Activated CD4-positive, alpha-beta T cell treated with anti-CD3 and anti-CD28 coated beads, Interleukin-2, amount 10 ng/mL, durations not matched to agents 24 days and 14 days (primary cell): ENCODE results near the gene CRABP2. TPM values are rescaled to one million over a fixed set of nuclear protein-coding genes. Genes with fewer than 3 reads are reported as not detected.

Experiments
- DNase-seq: peaks from one replicate; pipeline ENCODE4 v3.0.0; 2022
- H3K27ac Mint-ChIP-seq: one replicate; pipeline ENCODE4 v1.8.0; 2022; ENCODE audit warnings: mild to moderate bottlenecking, mixed read lengths
- H3K27me3 Mint-ChIP-seq: one replicate; pipeline ENCODE4 v1.8.0; 2022; ENCODE audit warnings: mixed read lengths
- H3K36me3 Mint-ChIP-seq: one replicate; pipeline ENCODE4 v1.8.0; 2022; ENCODE audit warnings: low read depth, mild to moderate bottlenecking, mixed read lengths
- H3K4me1 Mint-ChIP-seq: one replicate; pipeline ENCODE4 v1.8.0; 2021; ENCODE audit warnings: mixed read lengths
- H3K4me3 Mint-ChIP-seq: one replicate; pipeline ENCODE4 v1.8.0; 2022; ENCODE audit warnings: mild to moderate bottlenecking, moderate library complexity, mixed read lengths
- H3K9me3 Mint-ChIP-seq: one replicate; pipeline ENCODE4 v1.8.0; 2021; ENCODE audit warnings: mixed read lengths
- intact Hi-C: fragments of 100-400 bp; cut with micrococcal nuclease; formaldehyde crosslinking; loops from one replicate; pipeline ENCODE4 v1.15.1; 2023
- total RNA-seq: library from RNA; stranded (reverse); gene quantifications from 2 replicates; pipeline ENCODE4 v1.2.3, GENCODE V29; 2022

The CRABP2 gene
- total RNA-seq, 1 donor from 2014 or later, result 1.4 TPM

DNA sequence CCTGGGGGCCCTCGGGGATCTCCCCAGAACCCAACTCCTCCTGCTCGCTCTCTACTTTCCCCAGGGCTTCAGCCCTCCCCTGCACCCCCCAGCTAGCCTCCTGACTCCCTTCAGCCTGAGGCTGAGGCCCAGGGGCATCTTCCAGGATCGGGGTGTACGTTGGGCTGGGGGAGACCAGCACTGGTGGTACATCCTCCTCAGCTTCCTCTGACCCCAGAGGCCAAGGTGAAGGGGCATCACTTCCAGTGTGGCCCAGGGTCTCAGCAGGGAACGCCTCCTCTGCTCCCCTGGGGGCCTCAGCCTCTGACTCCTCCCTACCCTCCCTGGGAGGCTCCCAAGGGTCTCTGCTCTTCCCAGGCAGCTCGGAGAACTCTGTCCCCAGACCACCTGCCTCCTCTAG lies 35.0 kb downstream of the CRABP2 start:
- no peak for DNase-seq
- Mint-ChIP-seq H3K27ac (no peak overlapping the region), H3K36me3 (no peaks in the 10 kb centered on the region), H3K4me3 (no peak overlapping the region), H3K9me3 (no peaks in the 10 kb centered on the region), H3K4me1 (peaks cover 4% of the 10 kb centered on the region), H3K27me3 (peaks cover 53% of the 10 kb centered on the region)
- intact Hi-C loops, result no loop called here

GRCh38 chr1:156669794-156670193 lies 35.6 kb downstream of the CRABP2 start:
- Mint-ChIP-seq H3K9me3 (no peaks in the 10 kb centered on the region), H3K27ac (no peak overlapping the region), H3K36me3 (no peaks in the 10 kb centered on the region), H3K4me3 (no peak overlapping the region), H3K27me3 (peaks cover 49% of the 10 kb centered on the region), H3K4me1 (peaks cover 4% of the 10 kb centered on the region)
- no peak for DNase-seq
- intact Hi-C loops, result no loop called here

GRCh38 chr1:156668801-156669637 lies 36.4 kb downstream of the CRABP2 start:
- Mint-ChIP-seq H3K27ac (no peak overlapping the region), H3K4me1 (peaks cover 8% of the 10 kb centered on the region), H3K27me3 (peaks cover 45% of the 10 kb centered on the region), H3K9me3 (no peaks in the 10 kb centered on the region), H3K4me3 (no peak overlapping the region), H3K36me3 (no peaks in the 10 kb centered on the region)
- intact Hi-C loops, result no loop called here
- DNase-seq, result no peak

GRCh38 chr1:156667968-156668709 lies 37.2 kb downstream of the CRABP2 start:
- H3K9me3 Mint-ChIP-seq, result no peaks in the 10 kb centered on the region
- H3K36me3 Mint-ChIP-seq, result no peaks in the 10 kb centered on the region
- peaks cover 37% of the 10 kb centered on the region for H3K27me3 Mint-ChIP-seq
- H3K4me1 Mint-ChIP-seq, result peaks cover 11% of the 10 kb centered on the region
- H3K27ac Mint-ChIP-seq, result no peak overlapping the region
- intact Hi-C loops, result no loop called here
- no peak for DNase-seq
- H3K4me3 Mint-ChIP-seq, result no peak overlapping the region

DNA sequence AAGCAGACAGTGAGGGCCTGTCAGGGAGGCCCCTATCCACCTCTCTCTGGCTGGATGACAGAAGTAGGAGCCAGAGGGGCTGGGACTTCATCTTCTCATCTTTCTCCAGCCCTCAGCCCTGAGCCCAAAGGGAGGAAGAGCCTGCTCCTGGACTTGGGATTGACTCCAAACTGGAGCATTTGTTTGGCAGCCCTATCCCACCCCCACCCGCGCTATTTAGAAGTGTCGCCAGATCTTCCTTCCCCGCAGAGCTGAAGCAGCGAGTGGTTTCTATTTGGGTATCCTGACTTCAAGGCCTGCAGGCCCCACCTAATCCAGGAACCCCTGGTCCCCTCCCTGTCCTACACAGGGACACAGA lies 37.8 kb downstream of the CRABP2 start:
- no peak for DNase-seq
- Mint-ChIP-seq H3K9me3 (no peaks in the 10 kb centered on the region), H3K27ac (no peak overlapping the region), H3K27me3 (peaks cover 32% of the 10 kb centered on the region), H3K4me1 (peaks cover 14% of the 10 kb centered on the region), H3K36me3 (no peaks in the 10 kb centered on the region), H3K4me3 (no peak overlapping the region)
- intact Hi-C loops, result no loop called here

GRCh38 chr1:156666862-156667609 lies 38.3 kb downstream of the CRABP2 start:
- intact Hi-C loops, result no loop called here
- no peak for DNase-seq
- Mint-ChIP-seq H3K9me3 (no peaks in the 10 kb centered on the region), H3K4me1 (peaks cover 18% of the 10 kb centered on the region), H3K4me3 (no peak overlapping the region), H3K36me3 (no peaks in the 10 kb centered on the region), H3K27me3 (peaks cover 26% of the 10 kb centered on the region), H3K27ac (no peak overlapping the region)

GRCh38 chr1:156665539-156665938 lies 39.8 kb downstream of the CRABP2 start:
- Mint-ChIP-seq H3K4me3 (no peak overlapping the region), H3K36me3 (no peaks in the 10 kb centered on the region), H3K4me1 (peaks cover 31% of the 10 kb centered on the region), H3K9me3 (no peaks in the 10 kb centered on the region), H3K27me3 (peaks cover 15% of the 10 kb centered on the region), H3K27ac (no peak overlapping the region)
- intact Hi-C loops, result no loop called here
- DNase-seq, result no peak

GRCh38 chr1:156664767-156665411 lies 40.5 kb downstream of the CRABP2 start:
- DNase-seq, result no peak
- H3K27me3 Mint-ChIP-seq, result peaks cover 14% of the 10 kb centered on the region
- H3K4me3 Mint-ChIP-seq, result no peak overlapping the region
- H3K36me3 Mint-ChIP-seq, result no peaks in the 10 kb centered on the region
- H3K4me1 Mint-ChIP-seq, result peaks cover 37% of the 10 kb centered on the region
- no peaks in the 10 kb centered on the region for H3K9me3 Mint-ChIP-seq
- no peak overlapping the region for H3K27ac Mint-ChIP-seq
- intact Hi-C loops, result no loop called here

GRCh38 chr1:156664046-156664766 lies 41.2 kb downstream of the CRABP2 start:
- H3K27me3 Mint-ChIP-seq, result peaks cover 14% of the 10 kb centered on the region
- intact Hi-C loops, result no loop called here
- no peak for DNase-seq
- peaks cover 43% of the 10 kb centered on the region for H3K4me1 Mint-ChIP-seq
- no peaks in the 10 kb centered on the region for H3K9me3 Mint-ChIP-seq
- no peaks in the 10 kb centered on the region for H3K36me3 Mint-ChIP-seq
- H3K27ac Mint-ChIP-seq, result no peak overlapping the region
- H3K4me3 Mint-ChIP-seq, result no peak overlapping the region

GRCh38 chr1:156663178-156663577 lies 42.2 kb downstream of the CRABP2 start:
- no peaks in the 10 kb centered on the region for H3K36me3 Mint-ChIP-seq
- DNase-seq, result no peak
- no peak overlapping the region for H3K27ac Mint-ChIP-seq
- peaks cover 14% of the 10 kb centered on the region for H3K27me3 Mint-ChIP-seq
- intact Hi-C loops, result no loop called here
- no peaks in the 10 kb centered on the region for H3K9me3 Mint-ChIP-seq
- H3K4me3 Mint-ChIP-seq, result no peak overlapping the region
- H3K4me1 Mint-ChIP-seq, result peaks cover 47% of the 10 kb centered on the region

DNA sequence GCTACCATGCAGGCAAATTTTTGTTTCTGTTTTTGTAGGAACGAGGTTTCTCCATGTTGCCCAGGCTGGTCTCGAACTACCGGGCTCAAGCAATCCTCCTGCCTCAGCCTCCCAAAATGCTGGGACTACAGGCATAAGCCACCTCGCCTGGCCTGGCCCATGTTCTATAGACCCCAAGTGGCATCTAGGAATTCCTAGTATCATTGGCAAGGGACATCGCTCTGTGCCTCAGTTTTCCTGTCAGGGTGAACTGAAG lies 42.7 kb downstream of the CRABP2 start:
- no peak overlapping the region for H3K4me3 Mint-ChIP-seq
- H3K27me3 Mint-ChIP-seq, result peaks cover 18% of the 10 kb centered on the region
- intact Hi-C loops, result no loop called here
- H3K27ac Mint-ChIP-seq, result no peak overlapping the region
- no peaks in the 10 kb centered on the region for H3K36me3 Mint-ChIP-seq
- H3K4me1 Mint-ChIP-seq, result peaks cover 51% of the 10 kb centered on the region
- H3K9me3 Mint-ChIP-seq, result no peaks in the 10 kb centered on the region
- no peak for DNase-seq

GRCh38 chr1:156662005-156662799 lies 43.2 kb downstream of the CRABP2 start:
- intact Hi-C loops, result no loop called here
- peak overlapping the region; percentile 93 for H3K4me3 Mint-ChIP-seq

DNA sequence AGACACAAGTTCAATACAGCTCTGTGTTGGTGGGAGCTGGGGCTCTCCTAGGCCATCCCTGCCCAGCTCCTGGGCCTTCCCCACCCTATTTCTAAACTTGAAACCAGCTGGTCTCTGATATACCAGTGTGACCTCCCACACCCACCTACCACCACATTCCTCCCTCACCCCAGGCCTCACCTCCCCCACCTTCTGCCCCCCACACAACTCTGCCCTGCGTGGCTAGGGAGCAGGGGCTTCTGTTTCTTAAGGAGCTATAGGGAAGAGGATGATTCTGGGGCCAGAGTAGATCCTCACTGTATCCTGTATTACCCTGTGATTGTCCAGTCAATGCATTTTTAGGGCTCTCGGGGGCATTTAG lies 44.7 kb downstream of the CRABP2 start:
- Mint-ChIP-seq H3K4me3 (peak overlapping the region; percentile 93), H3K9me3 (no peaks in the 10 kb centered on the region), H3K27ac (peak overlapping the region; percentile 93), H3K36me3 (no peaks in the 10 kb centered on the region), H3K27me3 (peaks cover 28% of the 10 kb centered on the region), H3K4me1 (peaks cover 61% of the 10 kb centered on the region)
- intact Hi-C loops, result loop anchor here (1.0 to 2.0 kb wide), 4 partner anchors 16 to 68 kb away; partner anchors contain the start of genes GPATCH4, ISG20L2, METTL25B and NES
- no peak for DNase-seq

More at GRCh38 chr1:156662005-156662799, 43.2 kb downstream of the CRABP2 start:
- Mint-ChIP-seq H3K4me1 (peaks cover 56% of the 10 kb centered on the region), H3K36me3 (no peaks in the 10 kb centered on the region), H3K9me3 (no peaks in the 10 kb centered on the region), H3K27me3 (peaks cover 23% of the 10 kb centered on the region), H3K27ac (peak overlapping the region; percentile 93)
- no peak for DNase-seq
